WTC11 (cell line): ENCODE results near the gene LPP. TPM values are rescaled to one million over a fixed set of nuclear protein-coding genes. Genes with fewer than 3 reads are reported as not detected.

Experiments used
- ATAC-seq: fragments of 200-7000 bp; cut with Tn5 transposase; 2 replicates; pipeline ENCODE4 v1.10.0; 2021; ENCODE audit warnings: mild to moderate bottlenecking, moderate library complexity
- CTCF ChIA-PET: fragments of 300-600 bp; sonication (Branson Sonifier 250); formaldehyde crosslinking; loops from one replicate; lab custom pipeline; 2021; ENCODE audit warnings: antibody characterized with exemption; lab: Charles Lee
- POLR2A ChIA-PET: fragments of 350-600 bp; sonication (Branson Sonifier 250); formaldehyde crosslinking; loops from one replicate; lab custom pipeline; 2021; ENCODE audit warnings: antibody characterized with exemption; lab: Charles Lee
- DNase-seq: peaks from one replicate; pipeline ENCODE4 v3.0.0; 2021; ENCODE audit warnings: low spot score
- H3K27ac Mint-ChIP-seq: 2 replicates; pipeline ENCODE4 v1.8.0; 2021; ENCODE audit warnings: mixed read lengths
- H3K27me3 Mint-ChIP-seq: 2 replicates; pipeline ENCODE4 v1.8.0; 2021; ENCODE audit warnings: low read depth, mild to moderate bottlenecking, moderate library complexity, mixed read lengths
- H3K36me3 Mint-ChIP-seq: 2 replicates; pipeline ENCODE4 v1.8.0; 2021; ENCODE audit warnings: mixed read lengths
- H3K4me1 Mint-ChIP-seq: 2 replicates; pipeline ENCODE4 v1.8.0; 2022; ENCODE audit warnings: mixed read lengths
- H3K4me3 Mint-ChIP-seq: 2 replicates; pipeline ENCODE4 v1.8.0; 2021; ENCODE audit warnings: mild to moderate bottlenecking, moderate library complexity, mixed read lengths
- H3K9me3 Mint-ChIP-seq: 2 replicates; pipeline ENCODE4 v1.8.0; 2021; ENCODE audit warnings: mixed read lengths
- AR ChIP-seq: fragments of 250-450 bp; sonication (Bioruptor Pico); IDR thresholded peaks from 2 replicates; pipeline ENCODE4 v1.9.0; 2021; ENCODE audit warnings: mild to moderate bottlenecking
- ATF6 ChIP-seq: sonication (generic); formaldehyde crosslinking; IDR thresholded peaks from 2 replicates; pipeline ENCODE4 v1.8.1; 2023; ENCODE audit warnings: mild to moderate bottlenecking, missing genetic modification reagents
- E2F1 ChIP-seq: sonication (generic); formaldehyde crosslinking; IDR thresholded peaks from 2 replicates; pipeline ENCODE4 v1.8.0; 2022; ENCODE audit warnings: mild to moderate bottlenecking, missing genetic modification reagents
- ETV6 ChIP-seq: sonication (generic); formaldehyde crosslinking; IDR thresholded peaks from 2 replicates; pipeline ENCODE4 v1.8.1; 2022; ENCODE audit warnings: mild to moderate bottlenecking, missing genetic modification reagents
- HMGA2 ChIP-seq: fragments of 250-450 bp; sonication (Bioruptor Pico); IDR thresholded peaks from 2 replicates; pipeline ENCODE4 v1.4.0; 2021; ENCODE audit warnings: mild to moderate bottlenecking, moderate library complexity
- JUN ChIP-seq: sonication (generic); formaldehyde crosslinking; IDR thresholded peaks from 2 replicates; pipeline ENCODE4 v1.8.0; 2023; ENCODE audit warnings: mild to moderate bottlenecking, missing genetic modification reagents
- KAT7 ChIP-seq: sonication (generic); formaldehyde crosslinking; IDR thresholded peaks from 2 replicates; pipeline ENCODE4 v1.8.1; 2023; ENCODE audit warnings: missing genetic modification reagents, mild to moderate bottlenecking, borderline replicate concordance
- NFATC4 ChIP-seq: fragments of 250-450 bp; sonication (Bioruptor Pico); IDR thresholded peaks from 2 replicates; pipeline ENCODE4 v1.9.0; 2021; ENCODE audit warnings: mild to moderate bottlenecking
- OVOL2 ChIP-seq: fragments of 250-450 bp; sonication (Bioruptor Pico); IDR thresholded peaks from 2 replicates; pipeline ENCODE4 v1.9.0; 2021; ENCODE audit warnings: mild to moderate bottlenecking, borderline replicate concordance
- PRRX2 ChIP-seq: fragments of 250-450 bp; sonication (Bioruptor Pico); IDR thresholded peaks from 2 replicates; pipeline ENCODE4 v1.8.0; 2021; ENCODE audit warnings: mild to moderate bottlenecking
- RORB ChIP-seq: fragments of 250-450 bp; sonication (Bioruptor Pico); IDR thresholded peaks from 2 replicates; pipeline ENCODE4 v1.9.0; 2021; ENCODE audit warnings: mild to moderate bottlenecking
- SMAD3 ChIP-seq: sonication (generic); formaldehyde crosslinking; IDR thresholded peaks from 2 replicates; pipeline ENCODE4 v1.8.0; 2022; ENCODE audit warnings: missing genetic modification reagents, mild to moderate bottlenecking, borderline replicate concordance
- ZBTB43 ChIP-seq: sonication (generic); formaldehyde crosslinking; IDR thresholded peaks from 2 replicates; pipeline ENCODE4 v1.8.1; 2023; ENCODE audit warnings: mild to moderate bottlenecking, missing genetic modification reagents
- ZMAT4 ChIP-seq: fragments of 250-450 bp; sonication (Bioruptor Pico); IDR thresholded peaks from 2 replicates; pipeline ENCODE4 v1.9.0; 2021; ENCODE audit warnings: mild to moderate bottlenecking
- ZNF121 ChIP-seq: sonication (generic); formaldehyde crosslinking; IDR thresholded peaks from 2 replicates; pipeline ENCODE4 v1.8.0; 2023; ENCODE audit warnings: missing genetic modification reagents
- ZNF281 ChIP-seq: sonication (generic); formaldehyde crosslinking; IDR thresholded peaks from 2 replicates; pipeline ENCODE4 v1.8.0; 2023; ENCODE audit warnings: mild to moderate bottlenecking, missing genetic modification reagents
- total RNA-seq: library from RNA; stranded (reverse); gene quantifications from 3 replicates; pipeline ENCODE4 v1.2.3, GENCODE V29; 2021

Gene LPP
- total RNA-seq, 1 experiment from 2014 or later = 49.6 TPM

- no peak for TF ChIP-seq ZNF281 (CRISPR knock-in tag)
- no peak for TF ChIP-seq ATF6 (CRISPR knock-in tag)
- TF ChIP-seq HMGA2 (CRISPR knock-in tag) = no peak
Observed at GRCh38 chr3:188327433-188327832, 173.5 kb downstream of the LPP start (continued).

GRCh38 chr3:188330138-188330537, 176.2 kb downstream of the LPP start:
- Mint-ChIP-seq H3K27ac (peak overlapping the region; percentile 11; the same call in 1 of the 2 replicates), H3K9me3 (no peaks in the 10 kb centered on the region), H3K27me3 (no peaks in the 10 kb centered on the region)
- POLR2A ChIA-PET = interaction anchor here (0.5 to 1.1 kb wide), 2 partner anchors 169 to 293 kb away, joined by 3 to 4 read pairs; no protein-coding TSS in a partner anchor
- TF ChIP-seq RORB (CRISPR knock-in tag) (no peak), ZMAT4 (CRISPR knock-in tag) (no peak), KAT7 (CRISPR knock-in tag) (no peak), PRRX2 (CRISPR knock-in tag) (no peak), ETV6 (CRISPR knock-in tag) (no peak), AR (CRISPR knock-in tag) (no peak), SMAD3 (no peak), NFATC4 (CRISPR knock-in tag) (no peak), E2F1 (CRISPR knock-in tag) (no peak), JUN (CRISPR knock-in tag) (no peak), ZBTB43 (CRISPR knock-in tag) (no peak), OVOL2 (CRISPR knock-in tag) (no peak), ZNF121 (CRISPR knock-in tag) (no peak)
- TF ChIP-seq, all 79 proteins: peak for 0
- no peaks in the 10 kb centered on the region for H3K4me1 Mint-ChIP-seq
- ATAC-seq = no peak
- no peak for DNase-seq
- H3K4me3 Mint-ChIP-seq = no peak overlapping the region
- CTCF ChIA-PET = interaction anchor here (2.3 kb wide), 1 partner anchor 590 kb away, joined by 7 read pairs; no protein-coding TSS in a partner anchor
- no peaks in the 10 kb centered on the region for H3K36me3 Mint-ChIP-seq
